Esophagus muscularis mucosa (tissue), 3 donors: Measurements from ENCODE around the gene GAGE12J.
"Not testable (repeated sequence)": the region's sequence is repeated elsewhere in the genome, so short reads cannot be mapped to it uniquely, and the experiment has no call there.

Experiments used
- POLR2A ChIP-seq: fragments of 450-650 bp; IDR thresholded peaks from one replicate; pipeline ENCODE4 v1.6.1; 2017; ENCODE audit warnings: antibody characterized with exemption, moderate library complexity, mild to moderate bottlenecking, low read depth
- POLR2AphosphoS5 ChIP-seq, 2 donors: sonication (generic); formaldehyde crosslinking; IDR thresholded peaks; one replicate each; pipeline ENCODE4 v1.6.1; 2017; ENCODE audit warnings: antibody characterized with exemption in 2 of 2
- TF ChIP-seq, protein P1 (sequence below), 3 experiments: fragments of 200-600 bp in 2 of 3; fragments of 450-650 bp in 1 of 3; sonication (generic) in 2 of 3; IDR thresholded peaks; one replicate each; pipeline ENCODE4 v1.5.1; 2017 to 2019; ENCODE audit warnings: antibody characterized with exemption in 3 of 3, mild to moderate bottlenecking in 2 of 3, moderate library complexity in 1 of 3

DNA sequence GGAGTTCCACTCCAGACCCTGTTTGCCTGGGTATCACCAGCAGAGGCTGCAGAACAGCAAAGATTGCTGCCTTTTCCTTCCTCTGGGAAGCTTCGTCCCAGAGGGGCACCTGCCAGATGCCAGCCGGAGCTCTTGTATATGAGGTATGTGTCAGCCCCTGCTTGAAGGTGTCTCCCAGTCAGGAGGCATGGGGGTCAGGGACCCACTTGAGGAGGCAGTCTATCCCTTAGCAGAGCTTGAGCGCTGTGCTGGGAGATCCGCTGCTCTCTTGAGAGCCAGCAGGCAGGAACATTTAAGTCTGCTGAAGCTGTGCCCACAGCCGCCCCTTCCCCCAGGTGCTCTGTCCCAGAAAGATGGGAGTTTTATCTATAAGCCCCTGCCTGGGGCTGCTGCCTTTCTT, 22.5 kb upstream of the GAGE12J start:
- TF ChIP-seq, protein P1, sequence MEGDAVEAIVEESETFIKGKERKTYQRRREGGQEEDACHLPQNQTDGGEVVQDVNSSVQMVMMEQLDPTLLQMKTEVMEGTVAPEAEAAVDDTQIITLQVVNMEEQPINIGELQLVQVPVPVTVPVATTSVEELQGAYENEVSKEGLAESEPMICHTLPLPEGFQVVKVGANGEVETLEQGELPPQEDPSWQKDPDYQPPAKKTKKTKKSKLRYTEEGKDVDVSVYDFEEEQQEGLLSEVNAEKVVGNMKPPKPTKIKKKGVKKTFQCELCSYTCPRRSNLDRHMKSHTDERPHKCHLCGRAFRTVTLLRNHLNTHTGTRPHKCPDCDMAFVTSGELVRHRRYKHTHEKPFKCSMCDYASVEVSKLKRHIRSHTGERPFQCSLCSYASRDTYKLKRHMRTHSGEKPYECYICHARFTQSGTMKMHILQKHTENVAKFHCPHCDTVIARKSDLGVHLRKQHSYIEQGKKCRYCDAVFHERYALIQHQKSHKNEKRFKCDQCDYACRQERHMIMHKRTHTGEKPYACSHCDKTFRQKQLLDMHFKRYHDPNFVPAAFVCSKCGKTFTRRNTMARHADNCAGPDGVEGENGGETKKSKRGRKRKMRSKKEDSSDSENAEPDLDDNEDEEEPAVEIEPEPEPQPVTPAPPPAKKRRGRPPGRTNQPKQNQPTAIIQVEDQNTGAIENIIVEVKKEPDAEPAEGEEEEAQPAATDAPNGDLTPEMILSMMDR (IDR thresholded peaks at IDR 0.05), result not testable (repeated sequence)
- not testable (repeated sequence) for TF ChIP-seq POLR2AphosphoS5 (IDR thresholded peaks at IDR 0.05); POLR2A
